Astrocyte of the cerebellum (primary cell): Measurements from ENCODE around the gene DOCK6.

ENCODE experiments used
- DNase-seq: peaks from one replicate; pipeline ENCODE4 v3.0.0-alpha.2; 2011; ENCODE audit warnings: low read depth
- H3K4me3 ChIP-seq: 2 replicates; pipeline ENCODE4 v1.5.1; 2011; ENCODE audit warnings: mild to moderate bottlenecking, low read depth, low read length, moderate library complexity
- in situ Hi-C: cut with HindIII; loops from 2 replicates; pipeline ENCODE4 v1.10.0; 2017; ENCODE audit warnings: low sequenced_read_pairs
- TF ChIP-seq, protein P1 (sequence below): IDR thresholded peaks from 2 replicates; pipeline ENCODE4 v1.5.1; 2012; ENCODE audit warnings: low read length, low read depth, moderate library complexity, mild to moderate bottlenecking; ENCODE audit errors: missing control alignments

The DOCK6 gene

DNA sequence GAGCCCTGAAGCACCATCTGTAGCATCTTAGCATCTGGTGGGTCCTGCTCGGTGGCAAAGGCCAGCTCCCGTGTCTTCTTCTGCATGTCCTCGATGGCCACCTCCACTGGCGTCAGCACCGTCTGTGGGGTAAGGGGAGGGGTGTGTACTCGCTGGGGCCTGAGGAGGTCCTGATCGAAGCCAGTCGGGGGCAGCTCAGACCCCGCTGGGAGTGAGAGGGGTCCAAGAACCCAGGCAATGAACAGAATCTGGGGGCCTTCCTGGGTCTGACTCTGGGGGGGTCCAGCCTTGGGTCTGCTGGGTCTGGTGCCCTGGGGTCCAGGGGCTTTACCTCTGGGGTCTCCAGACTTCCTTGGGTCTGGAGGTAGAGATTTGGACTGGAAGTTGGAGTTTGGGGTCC is 61.4 kb downstream of the DOCK6 start:
- no peak for DNase-seq
- TF ChIP-seq, protein P1, sequence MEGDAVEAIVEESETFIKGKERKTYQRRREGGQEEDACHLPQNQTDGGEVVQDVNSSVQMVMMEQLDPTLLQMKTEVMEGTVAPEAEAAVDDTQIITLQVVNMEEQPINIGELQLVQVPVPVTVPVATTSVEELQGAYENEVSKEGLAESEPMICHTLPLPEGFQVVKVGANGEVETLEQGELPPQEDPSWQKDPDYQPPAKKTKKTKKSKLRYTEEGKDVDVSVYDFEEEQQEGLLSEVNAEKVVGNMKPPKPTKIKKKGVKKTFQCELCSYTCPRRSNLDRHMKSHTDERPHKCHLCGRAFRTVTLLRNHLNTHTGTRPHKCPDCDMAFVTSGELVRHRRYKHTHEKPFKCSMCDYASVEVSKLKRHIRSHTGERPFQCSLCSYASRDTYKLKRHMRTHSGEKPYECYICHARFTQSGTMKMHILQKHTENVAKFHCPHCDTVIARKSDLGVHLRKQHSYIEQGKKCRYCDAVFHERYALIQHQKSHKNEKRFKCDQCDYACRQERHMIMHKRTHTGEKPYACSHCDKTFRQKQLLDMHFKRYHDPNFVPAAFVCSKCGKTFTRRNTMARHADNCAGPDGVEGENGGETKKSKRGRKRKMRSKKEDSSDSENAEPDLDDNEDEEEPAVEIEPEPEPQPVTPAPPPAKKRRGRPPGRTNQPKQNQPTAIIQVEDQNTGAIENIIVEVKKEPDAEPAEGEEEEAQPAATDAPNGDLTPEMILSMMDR: no peak
- H3K4me3 ChIP-seq: no peak overlapping the region
- in situ Hi-C loops: no loop called here

DNA sequence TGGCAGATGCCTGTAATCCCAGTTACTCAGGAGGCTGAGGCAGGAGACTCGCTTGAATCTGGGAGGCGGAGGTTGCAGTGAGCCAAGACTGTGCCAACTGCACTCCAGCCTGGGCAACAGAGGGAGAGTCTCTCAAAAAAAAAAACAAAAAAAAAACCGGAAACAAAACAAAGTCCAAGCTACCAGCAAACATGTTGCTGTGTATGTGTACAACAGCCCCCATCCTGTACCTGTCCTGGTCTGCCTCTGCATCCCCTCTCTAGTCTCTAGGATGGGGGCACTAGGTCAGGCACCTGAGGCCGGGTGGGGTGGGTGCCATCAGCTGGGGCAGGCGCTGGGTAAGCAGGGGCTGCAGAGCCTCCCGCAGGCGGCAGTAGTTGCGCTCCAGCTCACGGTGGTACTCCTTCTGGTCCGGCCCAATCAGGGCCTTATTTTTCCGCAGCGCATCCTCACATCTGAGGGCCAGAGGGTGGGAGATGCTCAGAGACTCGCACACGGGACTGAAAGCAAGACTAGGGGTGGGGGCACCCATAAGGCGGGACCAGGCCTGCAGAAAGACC is 62.2 kb downstream of the DOCK6 start:
- H3K4me3 ChIP-seq: no peak overlapping the region
- TF ChIP-seq, protein P1: no peak
- DNase-seq: no peak
- in situ Hi-C loops: no loop called here

DNA sequence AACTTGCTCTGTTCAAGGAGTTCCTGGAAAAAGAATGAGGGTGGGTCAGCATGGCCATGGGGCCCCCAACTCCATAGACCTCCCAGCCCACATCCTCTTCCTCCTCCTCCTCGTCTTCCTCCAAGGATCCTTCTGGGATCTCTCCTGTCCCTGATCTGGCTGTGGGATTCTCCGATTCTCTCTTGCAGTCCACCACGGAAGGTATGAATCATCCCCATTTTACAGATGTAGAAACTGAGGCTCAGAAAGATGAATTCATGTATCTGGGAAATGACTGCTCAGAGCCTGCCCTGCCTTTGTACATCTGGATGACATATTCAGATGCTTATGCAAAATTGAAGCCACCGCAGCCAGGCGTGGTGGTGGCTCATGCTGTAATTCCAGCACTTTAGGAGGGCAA is 62.8 kb downstream of the DOCK6 start:
- no peak overlapping the region for H3K4me3 ChIP-seq
- no peak for DNase-seq
- in situ Hi-C loops: no loop called here
- TF ChIP-seq, protein P1: no peak

DNA sequence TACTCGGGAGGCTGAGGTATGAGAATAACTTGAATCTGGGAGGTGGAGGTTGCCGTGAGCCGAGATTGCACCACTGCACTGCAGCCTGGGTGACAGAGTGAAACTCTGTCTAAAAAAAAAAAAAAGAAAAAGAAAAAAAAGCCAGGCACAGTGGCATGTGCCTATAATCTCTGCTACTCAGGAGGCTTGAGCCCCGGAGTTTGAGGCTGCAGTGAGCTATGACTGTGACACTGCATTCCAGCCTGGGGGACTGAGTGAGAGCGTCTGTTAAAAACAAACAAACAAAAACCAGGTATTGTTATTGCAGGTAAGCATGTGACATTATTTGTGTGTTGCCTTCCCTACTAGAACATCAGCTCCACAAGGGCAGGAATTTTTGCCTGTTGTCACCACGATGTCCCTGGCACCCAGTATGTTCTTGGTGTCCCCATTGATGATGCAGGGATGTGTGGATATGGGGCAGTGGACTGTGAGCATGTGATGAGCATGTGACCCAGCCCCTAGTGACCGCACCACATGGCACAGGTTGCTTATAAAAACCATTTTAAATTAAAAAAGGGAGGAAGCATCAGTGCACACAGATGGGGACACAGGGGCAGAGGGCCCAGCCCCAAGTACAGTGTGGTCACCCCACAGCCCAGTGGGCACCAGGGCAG is 63.4 kb downstream of the DOCK6 start:
- TF ChIP-seq, protein P1: no peak
- DNase-seq: no peak
- in situ Hi-C loops: no loop called here
- no peak overlapping the region for H3K4me3 ChIP-seq

DNA sequence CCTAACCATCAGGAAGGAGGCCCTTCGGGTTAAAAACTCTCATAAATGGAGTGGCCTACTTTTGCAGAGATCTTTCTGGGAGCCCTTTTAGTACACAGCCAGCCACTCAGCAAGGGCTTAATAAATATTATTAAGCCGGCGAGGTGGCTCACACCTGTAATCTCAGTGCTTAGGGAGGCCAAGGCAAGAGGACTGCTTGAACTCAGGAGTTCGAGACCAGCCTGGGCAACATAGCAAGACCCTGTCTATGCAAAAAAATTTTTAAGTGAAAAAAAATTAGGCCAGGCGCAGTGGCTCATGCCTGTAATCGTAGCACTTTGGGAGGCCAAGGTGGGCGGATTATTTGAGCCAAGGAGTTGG is 64.2 kb downstream of the DOCK6 start:
- in situ Hi-C loops: no loop called here
- TF ChIP-seq, protein P1: no peak
- H3K4me3 ChIP-seq: no peak overlapping the region
- DNase-seq: no peak

DNA sequence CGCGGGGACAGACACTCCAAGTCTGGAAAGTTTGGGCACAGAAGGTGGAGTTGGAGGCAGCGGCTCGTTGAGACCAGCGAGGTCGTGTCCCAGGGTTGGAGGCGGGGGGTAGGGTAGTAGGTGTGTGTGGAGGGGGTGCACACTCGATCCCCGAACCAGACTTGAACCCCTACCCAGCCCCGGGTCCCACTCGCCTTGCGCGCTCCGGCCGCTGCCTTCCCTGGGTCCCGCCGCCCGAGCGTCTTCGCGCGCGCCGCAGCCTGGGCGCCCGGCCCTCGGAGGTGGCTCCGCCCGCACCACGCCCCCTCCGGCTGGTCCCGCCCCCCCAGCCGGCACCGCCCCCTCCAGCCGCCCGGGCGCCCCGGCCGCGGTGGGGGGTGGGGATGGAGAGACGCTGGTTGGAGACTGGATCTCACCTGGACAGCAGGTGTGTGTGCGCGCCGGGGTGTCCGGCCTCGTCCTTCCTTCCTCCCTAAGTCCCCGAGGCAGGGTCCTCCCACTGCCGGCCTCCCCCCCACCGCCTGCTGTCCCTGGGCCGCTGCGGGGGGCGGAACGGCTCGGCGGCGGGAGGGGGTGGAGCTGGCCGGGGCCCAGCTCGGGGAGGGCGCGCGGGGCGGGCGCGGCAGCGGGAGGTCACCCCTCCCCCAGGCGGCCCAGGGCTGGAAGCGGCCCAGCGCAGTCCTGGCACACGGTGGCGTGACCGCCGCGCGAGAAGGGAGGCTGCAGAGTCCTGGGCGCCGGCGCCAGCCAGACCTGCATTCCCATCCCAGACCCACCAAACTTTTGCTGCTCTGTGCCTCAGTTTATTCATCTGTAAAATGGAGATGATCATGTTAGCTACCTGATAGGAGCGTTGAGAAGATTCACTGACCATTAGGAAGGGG is 64.8 kb downstream of the DOCK6 start, which contains the start of gene KANK2:
KANK2 (minus strand) TSS at position 255 of the 884 bp plus-strand sequence. CDS start 3,034 bp downstream, outside the sequence.
- no peak for DNase-seq
- peak within 1 kb of the TSS; percentile 86 for H3K4me3 ChIP-seq
- in situ Hi-C loops: no loop called here
- TF ChIP-seq, protein P1: no peak
